ENCODE measurements around the gene CLEC6A. TPM values are rescaled to one million over a fixed set of nuclear protein-coding genes. Genes with fewer than 3 reads are reported as not detected.

The CLEC6A gene
- total RNA-seq (2014; rRNA removed; shearing (Covaris generic)) = not detected in 2 replicates

DNA sequence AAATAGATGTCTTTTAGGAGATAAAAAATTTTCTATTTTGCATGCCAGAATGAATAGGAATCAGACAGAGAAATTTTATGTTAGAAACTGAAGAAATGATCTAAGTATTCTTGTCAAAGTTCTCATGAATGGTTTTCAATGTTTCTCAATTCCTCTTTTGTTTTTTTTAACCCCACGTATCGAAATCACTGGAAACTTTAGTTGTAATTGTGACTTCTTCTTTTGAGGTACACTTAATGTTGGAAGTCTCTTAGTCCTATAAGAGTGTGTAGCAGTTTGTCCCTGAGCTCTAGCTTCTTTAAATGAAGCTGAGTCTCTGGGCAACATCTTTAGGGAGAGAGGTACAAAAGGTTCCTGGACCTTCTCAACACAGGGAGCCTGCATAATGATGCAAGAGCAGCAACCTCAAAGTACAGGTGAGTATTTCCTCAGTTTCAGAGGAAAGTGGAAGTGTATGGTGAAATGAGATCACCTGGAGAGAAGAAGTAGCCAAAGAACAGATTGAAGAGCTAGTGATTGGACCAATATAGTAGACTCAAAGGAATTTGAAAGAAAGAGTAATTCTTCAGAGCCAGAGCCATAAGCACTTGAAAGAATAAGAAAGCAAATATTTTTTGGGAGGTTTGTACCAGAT, at the start of gene CLEC6A:
CLEC6A (plus strand) TSS at position 236 of the 634 bp plus-strand sequence; CDS start at position 386, 150 bp downstream.

GRCh38 chr12:8513256-8513655, 57.5 kb downstream of the CLEC6A start, which contains the start of gene CLEC4D:
TSS of gene CLEC4D (plus strand) at chr12:8513503. CDS start at chr12:8513733, 230 bp downstream.

Small RNA genes within 50 kb of the gene (small RNA-seq; reads per million reads assigned to genes)
- not detected for gene RNU6-275P

Other genes starting within 250 kb of the CLEC6A start
- 0.53 and 0.61 TPM in 2 replicates for gene FAM90A1, start 228.3 kb upstream of the CLEC6A start, total RNA-seq (2014; rRNA removed; shearing (Covaris generic))
- not detected in 2 replicates for gene CLEC4D, start 57.5 kb downstream of the CLEC6A start, total RNA-seq (2014; rRNA removed; shearing (Covaris generic))
- not detected in 2 replicates for gene CLEC4E, start 84.9 kb downstream of the CLEC6A start, total RNA-seq (2014; rRNA removed; shearing (Covaris generic))
- gene AICDA, start 156.9 kb downstream of the CLEC6A start, total RNA-seq (2014; rRNA removed; shearing (Covaris generic)) = not detected in 2 replicates
- gene MFAP5, start 206.9 kb downstream of the CLEC6A start, total RNA-seq (2014; rRNA removed; shearing (Covaris generic)) = not detected in 2 replicates
- gene RIMKLB, start 242.0 kb downstream of the CLEC6A start, total RNA-seq (2014; rRNA removed; shearing (Covaris generic)) = 58.7 and 62.2 TPM in 2 replicates